RWPE2 (cell line): ENCODE measurements around the gene PROX1.

Experiments used
- ATAC-seq: fragments of 200-7000 bp; cut with Tn5 transposase; 3 replicates; pipeline ENCODE4 v1.9.1; 2021; ENCODE audit warnings: low read depth
- DNase-seq: peaks from one replicate; pipeline ENCODE4 v3.0.0-alpha.2; 2020; ENCODE audit warnings: low spot score
- H3K27ac ChIP-seq: fragments of 450-650 bp; 2 replicates; pipeline ENCODE4 v1.5.1; 2017; ENCODE audit warnings: mild to moderate bottlenecking; ENCODE audit not compliant: poor library complexity, severe bottlenecking
- H3K27me3 ChIP-seq: fragments of 250-450 bp; sonication (Bioruptor Pico); 2 replicates; pipeline ENCODE4 v1.5.1; 2021; ENCODE audit warnings: mild to moderate bottlenecking, moderate library complexity; ENCODE audit not compliant: insufficient read depth, poor library complexity, severe bottlenecking
- H3K36me3 ChIP-seq: fragments of 250-450 bp; sonication (Bioruptor Pico); 2 replicates; pipeline ENCODE4 v1.5.1; 2020; ENCODE audit warnings: low read depth, mild to moderate bottlenecking, moderate library complexity
- H3K4me1 ChIP-seq: fragments of 250-450 bp; sonication (Bioruptor Pico); 2 replicates; pipeline ENCODE4 v1.5.1; 2021; ENCODE audit warnings: mild to moderate bottlenecking, moderate library complexity; ENCODE audit not compliant: insufficient read depth, poor library complexity, severe bottlenecking
- H3K4me3 ChIP-seq: fragments of 250-450 bp; sonication (Bioruptor Pico); 2 replicates; pipeline ENCODE4 v1.5.1; 2021; ENCODE audit warnings: mild to moderate bottlenecking, moderate library complexity; ENCODE audit not compliant: severe bottlenecking
- H3K9me3 ChIP-seq: fragments of 250-450 bp; sonication (Bioruptor Pico); 2 replicates; pipeline ENCODE4 v1.5.1; 2021; ENCODE audit warnings: mild to moderate bottlenecking, moderate library complexity; ENCODE audit not compliant: severe bottlenecking
- CTCF ChIP-seq: fragments of 450-650 bp; IDR thresholded peaks from one replicate; pipeline ENCODE4 v1.5.1; 2017; ENCODE audit warnings: mild to moderate bottlenecking, moderate library complexity; ENCODE audit not compliant: poor library complexity, severe bottlenecking

The PROX1 gene

GRCh38 chr1:213958346-213958745 lies 29.4 kb upstream of the PROX1 start:
- no peak for DNase-seq
- Histone ChIP-seq H3K4me3 (no peak overlapping the region), H3K27me3 (no peaks in the 10 kb centered on the region), H3K9me3 (no peaks in the 10 kb centered on the region), H3K27ac (no peak overlapping the region), H3K36me3 (no peaks in the 10 kb centered on the region), H3K4me1 (no peaks in the 10 kb centered on the region)
- no peak for ATAC-seq
- no peak for TF ChIP-seq CTCF

DNA sequence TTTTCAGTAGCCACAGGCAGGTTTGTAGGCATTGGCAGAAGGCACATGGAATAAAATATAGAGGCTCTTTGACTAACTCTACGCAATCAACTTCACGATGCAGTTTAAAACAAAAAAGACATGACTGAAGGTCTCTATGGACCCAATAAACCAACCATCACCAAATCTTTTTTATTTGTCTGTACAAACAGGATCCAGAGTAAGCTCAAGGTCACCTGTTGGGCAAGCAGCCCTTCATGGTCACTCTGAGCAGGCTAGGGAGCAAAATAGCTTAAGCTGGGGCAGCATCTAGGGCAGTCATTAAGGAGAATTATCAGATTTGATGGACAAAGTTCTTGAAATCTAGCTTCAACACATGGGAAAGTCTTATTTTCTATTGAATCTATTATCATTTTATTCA lies 26.8 kb upstream of the PROX1 start:
- DNase-seq = no peak
- Histone ChIP-seq H3K36me3 (no peaks in the 10 kb centered on the region), H3K4me1 (no peaks in the 10 kb centered on the region), H3K27me3 (no peaks in the 10 kb centered on the region), H3K4me3 (no peak overlapping the region), H3K27ac (no peak overlapping the region), H3K9me3 (no peaks in the 10 kb centered on the region)
- no peak for ATAC-seq
- TF ChIP-seq CTCF = no peak

GRCh38 chr1:213962508-213962907 lies 25.3 kb upstream of the PROX1 start:
- no peaks in the 10 kb centered on the region for H3K4me1 ChIP-seq
- TF ChIP-seq CTCF = no peak
- H3K9me3 ChIP-seq = no peaks in the 10 kb centered on the region
- no peak for DNase-seq
- H3K27ac ChIP-seq = no peak overlapping the region
- no peaks in the 10 kb centered on the region for H3K27me3 ChIP-seq
- no peak overlapping the region for H3K4me3 ChIP-seq
- ATAC-seq = no peak
- H3K36me3 ChIP-seq = no peaks in the 10 kb centered on the region

DNA sequence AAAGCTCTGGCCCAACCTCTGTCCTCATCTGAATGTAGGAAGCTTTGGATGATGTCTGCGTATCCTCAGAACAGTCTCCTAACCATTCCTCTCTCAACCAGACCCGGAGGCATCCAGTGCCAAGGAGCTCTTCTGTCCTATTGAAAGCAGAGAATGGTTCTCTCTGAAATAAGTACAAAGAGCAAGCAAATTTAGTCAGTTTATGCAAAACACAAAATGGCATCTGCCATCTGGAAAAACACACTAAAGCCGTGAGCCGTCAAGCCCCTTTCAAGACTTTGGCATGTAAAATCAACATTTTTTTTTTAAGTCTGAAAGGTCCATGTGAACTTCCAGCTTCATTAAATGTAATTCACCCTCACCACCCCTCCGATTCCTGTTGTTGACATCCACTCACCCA lies 21.7 kb upstream of the PROX1 start:
- H3K27ac ChIP-seq = no peak overlapping the region
- no peak for DNase-seq
- no peaks in the 10 kb centered on the region for H3K27me3 ChIP-seq
- no peaks in the 10 kb centered on the region for H3K4me1 ChIP-seq
- H3K9me3 ChIP-seq = no peaks in the 10 kb centered on the region
- H3K4me3 ChIP-seq = no peak overlapping the region
- no peak for TF ChIP-seq CTCF
- no peaks in the 10 kb centered on the region for H3K36me3 ChIP-seq
- ATAC-seq = no peak

DNA sequence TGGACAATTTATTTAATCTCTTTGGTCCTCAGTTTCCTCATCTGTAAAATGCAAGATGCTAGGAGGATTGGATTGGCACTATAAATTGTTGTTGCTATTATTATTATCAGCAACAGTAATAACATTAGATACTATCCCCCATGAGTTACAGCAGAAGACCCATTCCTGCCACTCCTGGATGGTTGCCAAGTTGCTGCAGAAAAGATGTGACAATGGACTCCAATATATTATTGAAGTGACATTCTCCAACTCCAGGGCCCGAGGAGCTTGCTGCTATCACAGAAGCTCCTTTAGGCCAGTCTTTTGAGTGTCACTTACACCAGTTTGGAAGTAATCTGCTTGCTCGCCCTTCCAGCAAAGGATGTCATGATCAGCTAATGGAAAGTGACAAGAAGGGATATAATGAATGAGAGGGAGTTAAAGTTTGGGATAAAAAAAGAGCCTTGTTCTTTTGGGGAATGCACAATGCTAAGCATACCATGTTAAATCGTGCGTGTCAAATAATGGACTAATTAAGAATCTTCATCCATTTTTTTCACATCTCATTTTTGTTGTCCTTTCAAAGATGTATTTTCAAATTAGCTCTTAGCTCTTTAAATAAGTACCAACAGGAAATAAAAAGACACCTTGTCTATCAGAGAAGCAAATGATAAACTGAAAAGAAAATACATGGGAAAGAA lies 19.5 kb upstream of the PROX1 start:
- Histone ChIP-seq H3K36me3 (no peaks in the 10 kb centered on the region), H3K27me3 (no peaks in the 10 kb centered on the region), H3K27ac (no peak overlapping the region), H3K4me3 (no peak overlapping the region), H3K9me3 (no peaks in the 10 kb centered on the region), H3K4me1 (no peaks in the 10 kb centered on the region)
- no peak for TF ChIP-seq CTCF
- ATAC-seq (no peak), DNase-seq (no peak)
